Suprapubic skin (tissue), 4 donors: ENCODE results near the gene GADL1. TPM values are rescaled to one million over a fixed set of nuclear protein-coding genes. Genes with fewer than 3 reads are reported as not detected.

Experiments
- DNase-seq, 2 donors: peaks; one replicate each; pipeline ENCODE4 v3.0.0-alpha.2; 2019; ENCODE audit warnings: low spot score in 2 of 2
- H3K27ac ChIP-seq: fragments of 200-600 bp; sonication (generic); one replicate; pipeline ENCODE4 v1.5.1; 2019
- H3K27me3 ChIP-seq: fragments of 200-600 bp; sonication (generic); one replicate; pipeline ENCODE4 v1.5.1; 2019
- H3K36me3 ChIP-seq: fragments of 200-600 bp; sonication (generic); one replicate; pipeline ENCODE4 v1.5.1; 2019
- H3K4me1 ChIP-seq: fragments of 200-600 bp; sonication (generic); one replicate; pipeline ENCODE4 v1.5.1; 2019
- H3K4me3 ChIP-seq: fragments of 200-600 bp; sonication (generic); one replicate; pipeline ENCODE4 v1.5.1; 2019; ENCODE audit warnings: mild to moderate bottlenecking
- H3K9me3 ChIP-seq: fragments of 200-600 bp; sonication (generic); one replicate; pipeline ENCODE4 v1.5.1; 2019
- CTCF ChIP-seq, 2 donors: fragments of 200-600 bp in 1 of 2; fragments of 450-650 bp in 1 of 2; sonication (generic) in 1 of 2; IDR thresholded peaks; one replicate each; pipeline ENCODE4 v1.5.1; 2016 to 2019; ENCODE audit warnings: antibody characterized with exemption in 2 of 2, mild to moderate bottlenecking in 1 of 2, moderate library complexity in 1 of 2
- EP300 ChIP-seq: sonication (generic); formaldehyde crosslinking; IDR thresholded peaks from one replicate; pipeline ENCODE4 v1.6.1; 2017; ENCODE audit warnings: antibody characterized with exemption
- POLR2A ChIP-seq, 2 donors: fragments of 450-650 bp; IDR thresholded peaks; one replicate each; pipeline ENCODE4 v1.6.1; 2017; ENCODE audit warnings: antibody characterized with exemption in 2 of 2, mild to moderate bottlenecking in 2 of 2, moderate library complexity in 2 of 2
- POLR2AphosphoS5 ChIP-seq, 3 donors: sonication (generic); formaldehyde crosslinking; IDR thresholded peaks; one replicate each; pipeline ENCODE4 v1.6.1; 2017; ENCODE audit warnings: antibody characterized with exemption in 3 of 3
- WGBS: methylation state at CpG from one replicate; pipeline ENCODE4 v1.1.5; 2018; 5-methylcytosine and 5-hydroxymethylcytosine counted together
- total RNA-seq, 4 donors: library from RNA; depleted of rRNA; stranded (reverse); fragments of >200 nt; gene quantifications; one replicate each; pipeline ENCODE4 v1.1.0, GENCODE V29; 2016

GADL1 gene
- total RNA-seq, 4 donors from 2014 or later: not detected

DNA sequence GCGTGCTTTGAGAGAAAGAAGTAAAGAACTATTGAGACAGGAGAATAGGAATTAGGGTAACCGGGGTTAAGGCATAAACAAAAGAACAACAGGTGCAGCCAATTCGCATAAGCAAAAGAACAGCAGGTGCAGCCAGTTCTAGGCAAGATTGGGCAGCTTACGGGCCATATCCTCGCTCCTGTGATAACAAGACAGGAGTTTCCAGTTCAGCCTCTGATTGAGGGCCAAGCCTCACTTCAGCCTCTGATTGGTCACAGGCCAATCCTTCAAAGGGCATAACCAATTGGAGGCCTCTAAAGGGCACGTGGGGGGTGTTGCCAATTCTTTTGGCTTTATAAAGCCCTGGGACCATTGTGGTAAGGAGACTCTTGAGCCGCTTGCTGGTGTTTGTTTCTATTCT is 143.5 kb downstream of the GADL1 start:
- Histone ChIP-seq H3K27me3 (no peaks in the 10 kb centered on the region), H3K9me3 (no peaks in the 10 kb centered on the region), H3K4me3 (no peak overlapping the region), H3K27ac (no peak overlapping the region), H3K36me3 (no peaks in the 10 kb centered on the region), H3K4me1 (peaks cover 22% of the 10 kb centered on the region)
- TF ChIP-seq POLR2A (IDR thresholded peaks at IDR 0.05) (no peak), EP300 (no peak), POLR2AphosphoS5 (IDR thresholded peaks at IDR 0.05) (no peak), CTCF (IDR thresholded peaks at IDR 0.05) (no peak)
- DNase-seq: no peak
- 58% methylated on average over 7 of the region's 7 CpGs for WGBS

DNA sequence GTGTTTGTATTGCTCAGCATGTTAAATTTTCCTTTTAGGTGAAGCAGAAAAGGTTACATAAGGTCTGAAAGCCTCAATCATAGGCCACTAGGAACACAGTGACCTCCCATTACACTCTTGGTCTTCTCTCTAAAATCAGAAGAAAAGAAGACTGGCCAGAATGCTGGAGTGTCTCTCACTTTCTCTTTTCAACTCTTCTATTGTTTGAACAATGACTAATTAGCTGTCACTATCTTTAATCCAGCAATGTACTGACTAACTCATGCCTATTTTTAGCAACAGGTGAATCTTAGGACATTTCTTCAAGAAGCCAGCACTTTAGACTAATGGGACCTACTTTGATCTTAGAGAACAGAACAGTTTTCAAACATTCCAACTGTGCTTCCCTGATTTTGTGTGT is 145.2 kb downstream of the GADL1 start:
- H3K36me3 ChIP-seq: no peaks in the 10 kb centered on the region
- no peak overlapping the region for H3K4me3 ChIP-seq
- peaks cover 22% of the 10 kb centered on the region for H3K4me1 ChIP-seq

DNA sequence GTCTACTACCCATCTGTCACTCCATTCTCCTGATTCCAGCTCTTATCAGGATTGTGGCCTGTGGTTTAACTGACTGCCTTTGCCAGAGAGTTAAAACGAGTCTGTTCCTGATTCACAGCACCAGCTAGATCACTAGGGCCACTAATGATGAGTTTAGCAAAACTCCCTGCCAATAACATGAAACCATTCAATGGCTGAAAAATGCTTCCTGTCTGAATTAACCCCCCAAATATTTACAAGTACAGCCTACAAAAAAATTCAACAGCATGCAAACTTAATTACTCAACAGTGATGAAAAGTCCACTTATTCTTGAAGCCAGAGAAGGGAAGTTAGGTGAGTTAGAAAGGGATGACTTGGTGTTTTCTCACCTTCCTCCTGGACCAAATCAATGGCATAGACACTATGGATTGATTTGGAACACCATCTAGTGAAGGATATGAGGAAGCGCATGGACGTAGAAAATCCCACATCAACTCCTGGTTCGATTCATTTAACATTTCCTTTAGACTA is 146.6 kb downstream of the GADL1 start:
- Histone ChIP-seq H3K9me3 (no peaks in the 10 kb centered on the region), H3K27me3 (no peaks in the 10 kb centered on the region), H3K4me3 (no peak overlapping the region), H3K27ac (no peak overlapping the region), H3K36me3 (no peaks in the 10 kb centered on the region), H3K4me1 (peaks cover 16% of the 10 kb centered on the region)
- no peak for TF ChIP-seq EP300
- no peak for TF ChIP-seq CTCF (IDR thresholded peaks at IDR 0.05)
- no peak for TF ChIP-seq POLR2AphosphoS5 (IDR thresholded peaks at IDR 0.05)
- no peak for TF ChIP-seq POLR2A (IDR thresholded peaks at IDR 0.05)
- 57% methylated on average over 4 of the region's 4 CpGs for WGBS
- no peak for DNase-seq

More for the DNA sequence above, 145.2 kb downstream of the GADL1 start:
- Histone ChIP-seq H3K27ac (no peak overlapping the region), H3K9me3 (no peaks in the 10 kb centered on the region), H3K27me3 (no peaks in the 10 kb centered on the region)
- DNase-seq: no peak
- TF ChIP-seq POLR2A (IDR thresholded peaks at IDR 0.05): no peak
- TF ChIP-seq EP300: no peak
- TF ChIP-seq POLR2AphosphoS5 (IDR thresholded peaks at IDR 0.05): no peak
- no peak for TF ChIP-seq CTCF (IDR thresholded peaks at IDR 0.05)

GRCh38 chr3:30743641-30744317 is 150.7 kb downstream of the GADL1 start:
- Histone ChIP-seq H3K36me3 (no peaks in the 10 kb centered on the region), H3K9me3 (no peaks in the 10 kb centered on the region), H3K4me1 (peaks cover under 1% of the 10 kb centered on the region), H3K27me3 (no peaks in the 10 kb centered on the region), H3K4me3 (no peak overlapping the region), H3K27ac (no peak overlapping the region)
- no peak for DNase-seq
- TF ChIP-seq POLR2A (IDR thresholded peaks at IDR 0.05): no peak
- TF ChIP-seq CTCF (IDR thresholded peaks at IDR 0.05): no peak
- no peak for TF ChIP-seq POLR2AphosphoS5 (IDR thresholded peaks at IDR 0.05)
- TF ChIP-seq EP300: no peak

GRCh38 chr3:30742796-30743619 is 151.5 kb downstream of the GADL1 start:
- Histone ChIP-seq H3K4me3 (no peak overlapping the region), H3K4me1 (no peaks in the 10 kb centered on the region), H3K27me3 (no peaks in the 10 kb centered on the region), H3K9me3 (no peaks in the 10 kb centered on the region), H3K36me3 (no peaks in the 10 kb centered on the region), H3K27ac (no peak overlapping the region)
- DNase-seq: no peak
- TF ChIP-seq POLR2A (IDR thresholded peaks at IDR 0.05) (no peak), POLR2AphosphoS5 (IDR thresholded peaks at IDR 0.05) (no peak), EP300 (no peak), CTCF (IDR thresholded peaks at IDR 0.05) (no peak)
- WGBS: 79% methylated on average over 4 of the region's 4 CpGs
